NCI-H1417 treated with DMSO at 0.1 percent for 48 hours (cell line): ENCODE measurements around the gene CSPG5.

Experiments
- DNase-seq: peaks from one replicate; lab custom pipeline; 2025; lab: John Stamatoyannopoulos, UW

CSPG5 gene

GRCh38 chr3:47578691-47579632 lies at the start of gene CSPG5:
CSPG5 (minus strand) TSS chr3:47578865; CDS start chr3:47578693, 172 bp downstream.
- DNase-seq = no peak

- no peak for DNase-seq
These were observed 49.8 kb upstream of the CSPG5 start for GRCh38 chr3:47628426-47628825.

- DNase-seq = no peak
These were observed 44.2 kb upstream of the CSPG5 start for GRCh38 chr3:47622671-47623461.

GRCh38 chr3:47617086-47618010 lies 38.7 kb upstream of the CSPG5 start:
- DNase-seq = no peak

GRCh38 chr3:47614788-47615187 lies 36.1 kb upstream of the CSPG5 start:
- no peak for DNase-seq

- DNase-seq = no peak
These were observed 35.1 kb upstream of the CSPG5 start for GRCh38 chr3:47613722-47614121.

GRCh38 chr3:47612879-47613278 lies 34.2 kb upstream of the CSPG5 start:
- DNase-seq = no peak

GRCh38 chr3:47612178-47612577 lies 33.5 kb upstream of the CSPG5 start:
- DNase-seq = no peak

GRCh38 chr3:47611576-47611975 lies 32.9 kb upstream of the CSPG5 start:
- DNase-seq = no peak

- no peak for DNase-seq
These were observed 31.9 kb upstream of the CSPG5 start for GRCh38 chr3:47610583-47610982.

- no peak for DNase-seq
These were observed 28.7 kb upstream of the CSPG5 start for GRCh38 chr3:47607335-47607734.

GRCh38 chr3:47606165-47606564 lies 27.5 kb upstream of the CSPG5 start:
- DNase-seq = no peak

- DNase-seq = no peak
These were observed 27.0 kb upstream of the CSPG5 start for GRCh38 chr3:47605652-47606051.

GRCh38 chr3:47604145-47604544 lies 25.5 kb upstream of the CSPG5 start:
- no peak for DNase-seq

GRCh38 chr3:47603332-47603731 lies 24.7 kb upstream of the CSPG5 start:
- no peak for DNase-seq

- no peak for DNase-seq
These were observed 22.6 kb upstream of the CSPG5 start for GRCh38 chr3:47601281-47601680.

- no peak for DNase-seq
These were observed 16.1 kb upstream of the CSPG5 start for GRCh38 chr3:47594792-47595191.

- DNase-seq = no peak
These were observed 13.6 kb upstream of the CSPG5 start for GRCh38 chr3:47592066-47592795.

- DNase-seq = no peak
These were observed 11.6 kb upstream of the CSPG5 start for GRCh38 chr3:47590216-47590615.

GRCh38 chr3:47588587-47588986 lies 9.9 kb upstream of the CSPG5 start:
- no peak for DNase-seq

GRCh38 chr3:47588053-47588452 lies 9.4 kb upstream of the CSPG5 start:
- DNase-seq = no peak
